G401.6 (cell line): ENCODE data around the gene PTPRA.
A peak's percentile ranks its signal among the peaks of the same experiment; 100 is the strongest.

Source experiments
- FAIRE-seq: peaks from 2 replicates; lab custom pipeline; 2012; peaks lifted over from hg19 to GRCh38; lab: Jason Lieb, UNC

Gene PTPRA

GRCh38 chr20:2937902-2938301 is 64.6 kb downstream of the PTPRA start:
- FAIRE-seq, result no peak

- peak; percentile 82 for FAIRE-seq
Observed at GRCh38 chr20:2942439-2942838, 69.2 kb downstream of the PTPRA start.

- FAIRE-seq, result no peak
Observed at GRCh38 chr20:2946988-2947961, 74.0 kb downstream of the PTPRA start.

- FAIRE-seq, result no peak
Observed at GRCh38 chr20:2948968-2949367, 75.7 kb downstream of the PTPRA start.

GRCh38 chr20:2952766-2953165 is 79.5 kb downstream of the PTPRA start:
- FAIRE-seq, result no peak

- FAIRE-seq, result no peak
Observed at GRCh38 chr20:2955257-2955970, 82.1 kb downstream of the PTPRA start.

- no peak for FAIRE-seq
Observed at GRCh38 chr20:2956480-2956879, 83.2 kb downstream of the PTPRA start.

- FAIRE-seq, result no peak
Observed at GRCh38 chr20:2967841-2968240, 94.6 kb downstream of the PTPRA start.

- FAIRE-seq, result no peak
Observed at GRCh38 chr20:2972126-2972525, 98.8 kb downstream of the PTPRA start.

- no peak for FAIRE-seq
Observed at GRCh38 chr20:2973574-2973973, 100.3 kb downstream of the PTPRA start.

- FAIRE-seq, result no peak
Observed at GRCh38 chr20:2978519-2978918, 105.2 kb downstream of the PTPRA start.

GRCh38 chr20:2981646-2982045 is 108.4 kb downstream of the PTPRA start:
- FAIRE-seq, result no peak

GRCh38 chr20:2983508-2983907 is 110.2 kb downstream of the PTPRA start:
- no peak for FAIRE-seq

- no peak for FAIRE-seq
Observed at GRCh38 chr20:2984028-2984501, 110.8 kb downstream of the PTPRA start.

GRCh38 chr20:2984956-2985661 is 111.8 kb downstream of the PTPRA start:
- FAIRE-seq, result no peak

GRCh38 chr20:2986466-2986865 is 113.2 kb downstream of the PTPRA start:
- FAIRE-seq, result no peak

- no peak for FAIRE-seq
Observed at GRCh38 chr20:2987861-2988260, 114.6 kb downstream of the PTPRA start.

GRCh38 chr20:2991532-2991931 is 118.3 kb downstream of the PTPRA start:
- no peak for FAIRE-seq

- FAIRE-seq, result no peak
Observed at GRCh38 chr20:2993250-2993649, 120.0 kb downstream of the PTPRA start.

GRCh38 chr20:2995796-2996195 is 122.5 kb downstream of the PTPRA start:
- no peak for FAIRE-seq

GRCh38 chr20:2998728-2999127 is 125.4 kb downstream of the PTPRA start:
- FAIRE-seq, result peak; percentile 85

- peak; percentile 98 for FAIRE-seq
Observed at GRCh38 chr20:3000852-3001523, 127.7 kb downstream of the PTPRA start.
